ENCODE results near the gene PWWP2A.
"Not testable (repeated sequence)": the region's sequence is repeated elsewhere in the genome, so short reads cannot be mapped to it uniquely, and the experiment has no call there.

PWWP2A gene

GRCh38 chr5:160119142-160119904 is at the start of gene PWWP2A:
PWWP2A (minus strand) TSS chr5:160119450; CDS start chr5:160119388, 62 bp downstream.
- DNase-seq (ENCODE audit: low read depth in 1 of 2, low spot score in 1 of 2) = peak; percentile 88 to 94

GRCh38 chr5:160167624-160168165 is 48.4 kb upstream of the PWWP2A start:
- no peak for DNase-seq (ENCODE audit: low read depth in 1 of 2, low spot score in 1 of 2)

GRCh38 chr5:160166973-160167623 is 47.8 kb upstream of the PWWP2A start:
- no peak for DNase-seq (ENCODE audit: low read depth in 1 of 2, low spot score in 1 of 2)

- DNase-seq (ENCODE audit: low read depth in 1 of 2, low spot score in 1 of 2) = no peak
These were observed 47.1 kb upstream of the PWWP2A start for GRCh38 chr5:160166069-160166972.

- DNase-seq (ENCODE audit: low read depth in 1 of 2, low spot score in 1 of 2) = no peak
These were observed 46.2 kb upstream of the PWWP2A start for GRCh38 chr5:160165137-160166068.

GRCh38 chr5:160162910-160163309 is 43.7 kb upstream of the PWWP2A start:
- no peak for DNase-seq (ENCODE audit: low read depth in 1 of 2, low spot score in 1 of 2)

GRCh38 chr5:160161626-160162025 is 42.4 kb upstream of the PWWP2A start:
- no peak for DNase-seq (ENCODE audit: low read depth in 1 of 2, low spot score in 1 of 2)

GRCh38 chr5:160160875-160161274 is 41.6 kb upstream of the PWWP2A start:
- not testable (repeated sequence) for DNase-seq (ENCODE audit: low read depth in 1 of 2, low spot score in 1 of 2)

GRCh38 chr5:160159991-160160792 is 40.9 kb upstream of the PWWP2A start:
- no peak for DNase-seq (ENCODE audit: low read depth in 1 of 2, low spot score in 1 of 2)

GRCh38 chr5:160158087-160158486 is 38.8 kb upstream of the PWWP2A start:
- DNase-seq (ENCODE audit: low read depth in 1 of 2, low spot score in 1 of 2) = no peak

GRCh38 chr5:160155017-160155750 is 35.9 kb upstream of the PWWP2A start:
- no peak for DNase-seq (ENCODE audit: low read depth in 1 of 2, low spot score in 1 of 2)

GRCh38 chr5:160152901-160153300 is 33.7 kb upstream of the PWWP2A start:
- DNase-seq (ENCODE audit: low read depth in 1 of 2, low spot score in 1 of 2) = no peak

GRCh38 chr5:160152287-160152686 is 33.0 kb upstream of the PWWP2A start:
- no peak for DNase-seq (ENCODE audit: low read depth in 1 of 2, low spot score in 1 of 2)

- DNase-seq (ENCODE audit: low read depth in 1 of 2, low spot score in 1 of 2) = no peak
These were observed 31.8 kb upstream of the PWWP2A start for GRCh38 chr5:160151017-160151416.

- DNase-seq (ENCODE audit: low read depth in 1 of 2, low spot score in 1 of 2) = no peak
These were observed 31.1 kb upstream of the PWWP2A start for GRCh38 chr5:160150381-160150780.

GRCh38 chr5:160144436-160144835 is 25.2 kb upstream of the PWWP2A start:
- DNase-seq (ENCODE audit: low read depth in 1 of 2, low spot score in 1 of 2) = not testable (repeated sequence)

GRCh38 chr5:160134332-160134731 is 15.1 kb upstream of the PWWP2A start:
- DNase-seq (ENCODE audit: low read depth in 1 of 2, low spot score in 1 of 2) = no peak

- no peak for DNase-seq (ENCODE audit: low read depth in 1 of 2, low spot score in 1 of 2)
These were observed 14.7 kb upstream of the PWWP2A start for GRCh38 chr5:160133918-160134304.

All from stimulated activated CD4-positive, alpha-beta T cell treated with anti-CD3 and anti-CD28 coated beads, Interleukin-15, amount 100 ng/mL, for 1 hour (primary cell).